SK-N-SH treated with all-trans-retinoic acid at 6 μM for 48 hours (cell line): Measurements from ENCODE around the gene LRRC9.

ENCODE experiments used
- CREB5 ChIP-seq: fragments of 250-450 bp; sonication (Bioruptor Pico); IDR thresholded peaks from 2 replicates; pipeline ENCODE4 v1.5.1; 2020; ENCODE audit warnings: low read depth, mild to moderate bottlenecking, moderate library complexity
- GLIS3 ChIP-seq: fragments of 250-450 bp; sonication (Bioruptor Pico); IDR thresholded peaks from 2 replicates; pipeline ENCODE4 v1.5.0; 2020; ENCODE audit warnings: mild to moderate bottlenecking, moderate library complexity
- ZFP3 ChIP-seq: fragments of 250-450 bp; sonication (Bioruptor Pico); IDR thresholded peaks from 2 replicates; pipeline ENCODE4 v1.5.0; 2020; ENCODE audit warnings: mild to moderate bottlenecking, moderate library complexity
- ZNF8 ChIP-seq: fragments of 450-650 bp; formaldehyde crosslinking; IDR thresholded peaks from 2 replicates; pipeline ENCODE4 v1.5.0; 2020; ENCODE audit warnings: mild to moderate bottlenecking, moderate library complexity

- TF ChIP-seq ZFP3 (CRISPR knock-in tag) (no peak), CREB5 (CRISPR knock-in tag) (no peak), ZNF8 (CRISPR knock-in tag) (no peak), GLIS3 (no peak)
Observed at GRCh38 chr14:59986556-59987059, 66.7 kb downstream of the LRRC9 start.
